GM13976 (cell line): ENCODE measurements around the gene CAV2.

ENCODE experiments used
- DNase-seq: peaks from one replicate; pipeline ENCODE4 v3.0.0; 2012; ENCODE audit warnings: low spot score
- in situ Hi-C: fragments of 300-500 bp; cut with MboI; formaldehyde crosslinking; loops from one replicate; pipeline ENCODE4 v1.12.0; 2022; ENCODE audit warnings: low sequenced_read_pairs, mixed read lengths, inconsistent platforms; ENCODE audit not compliant: unreplicated experiment
- TF ChIP-seq, protein P1 (sequence below): IDR thresholded peaks from 2 replicates; pipeline ENCODE4 v1.5.1; 2012; ENCODE audit warnings: borderline replicate concordance, mild to moderate bottlenecking; ENCODE audit not compliant: insufficient read depth; ENCODE audit errors: extremely low read depth, missing control alignments, control extremely low read depth

CAV2 gene

DNA sequence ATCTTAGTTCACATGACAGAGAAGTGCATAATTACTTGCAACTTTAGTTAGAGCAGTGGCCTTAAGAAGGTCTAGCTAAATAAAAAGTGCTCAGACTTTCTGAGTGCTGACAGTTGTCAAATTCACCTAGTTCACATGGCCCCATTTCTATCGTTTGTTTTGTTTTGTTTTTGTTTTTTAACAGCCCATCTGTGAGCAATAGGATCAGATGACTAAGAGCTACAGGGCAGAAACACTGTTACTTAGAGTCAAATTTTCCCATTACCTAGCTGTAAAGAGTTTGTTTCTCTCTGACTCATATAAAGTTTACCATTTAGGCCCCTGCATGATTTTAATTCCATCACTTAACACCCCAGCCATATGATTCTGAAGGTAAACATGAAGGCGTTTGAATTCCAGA lies 44.1 kb downstream of the CAV2 start:
- in situ Hi-C loops: no loop called here
- DNase-seq: no peak
- TF ChIP-seq, protein P1, sequence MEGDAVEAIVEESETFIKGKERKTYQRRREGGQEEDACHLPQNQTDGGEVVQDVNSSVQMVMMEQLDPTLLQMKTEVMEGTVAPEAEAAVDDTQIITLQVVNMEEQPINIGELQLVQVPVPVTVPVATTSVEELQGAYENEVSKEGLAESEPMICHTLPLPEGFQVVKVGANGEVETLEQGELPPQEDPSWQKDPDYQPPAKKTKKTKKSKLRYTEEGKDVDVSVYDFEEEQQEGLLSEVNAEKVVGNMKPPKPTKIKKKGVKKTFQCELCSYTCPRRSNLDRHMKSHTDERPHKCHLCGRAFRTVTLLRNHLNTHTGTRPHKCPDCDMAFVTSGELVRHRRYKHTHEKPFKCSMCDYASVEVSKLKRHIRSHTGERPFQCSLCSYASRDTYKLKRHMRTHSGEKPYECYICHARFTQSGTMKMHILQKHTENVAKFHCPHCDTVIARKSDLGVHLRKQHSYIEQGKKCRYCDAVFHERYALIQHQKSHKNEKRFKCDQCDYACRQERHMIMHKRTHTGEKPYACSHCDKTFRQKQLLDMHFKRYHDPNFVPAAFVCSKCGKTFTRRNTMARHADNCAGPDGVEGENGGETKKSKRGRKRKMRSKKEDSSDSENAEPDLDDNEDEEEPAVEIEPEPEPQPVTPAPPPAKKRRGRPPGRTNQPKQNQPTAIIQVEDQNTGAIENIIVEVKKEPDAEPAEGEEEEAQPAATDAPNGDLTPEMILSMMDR: no peak

DNA sequence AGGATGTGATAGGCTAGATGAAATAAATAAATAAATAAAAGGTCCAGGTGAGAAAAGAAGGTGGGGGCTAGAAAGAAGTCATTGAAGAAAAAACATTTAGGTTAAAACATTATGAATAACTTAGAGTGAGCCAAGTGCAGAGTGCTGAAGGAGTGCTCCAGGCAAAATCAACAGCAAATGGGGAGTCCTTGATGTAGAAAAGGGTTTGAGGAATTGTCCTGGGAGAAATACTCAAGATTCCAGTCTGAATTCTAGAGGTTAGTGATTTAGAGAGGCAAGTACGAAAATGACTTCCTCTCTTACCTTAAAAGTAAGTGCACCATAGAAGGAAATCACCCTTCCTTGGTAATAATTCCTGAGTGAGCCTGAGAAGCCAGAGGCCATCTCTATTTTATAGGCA lies 44.9 kb downstream of the CAV2 start:
- DNase-seq: no peak
- TF ChIP-seq, protein P1: no peak
- in situ Hi-C loops: no loop called here

DNA sequence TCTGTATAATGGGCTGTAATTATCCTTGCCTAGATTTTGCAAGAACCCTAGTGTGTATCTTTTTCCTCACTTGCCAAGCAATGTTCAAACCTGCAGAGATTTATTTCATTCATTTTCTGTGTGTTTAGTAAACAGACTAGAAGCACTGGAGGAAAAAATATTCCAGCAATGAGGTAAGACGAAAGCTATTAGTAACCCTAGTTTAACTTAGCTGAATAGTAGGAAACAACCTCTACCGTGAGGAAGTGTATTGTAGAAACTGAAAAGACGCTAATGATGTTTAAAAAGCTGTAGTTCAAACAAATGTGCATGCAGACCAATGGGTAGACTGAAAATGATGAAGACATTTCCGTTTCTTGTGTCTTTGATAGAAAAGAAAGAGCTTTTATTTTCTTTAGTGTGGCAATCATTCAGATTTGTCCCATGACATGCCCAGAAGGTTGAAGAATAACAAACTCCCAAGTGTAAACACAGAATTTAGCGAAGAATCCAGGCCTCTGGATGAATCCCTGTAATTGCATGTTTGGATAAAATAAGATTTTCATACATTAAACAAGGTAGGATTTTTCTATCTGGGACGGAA lies 46.0 kb downstream of the CAV2 start:
- no peak for DNase-seq
- TF ChIP-seq, protein P1: no peak
- in situ Hi-C loops: no loop called here

DNA sequence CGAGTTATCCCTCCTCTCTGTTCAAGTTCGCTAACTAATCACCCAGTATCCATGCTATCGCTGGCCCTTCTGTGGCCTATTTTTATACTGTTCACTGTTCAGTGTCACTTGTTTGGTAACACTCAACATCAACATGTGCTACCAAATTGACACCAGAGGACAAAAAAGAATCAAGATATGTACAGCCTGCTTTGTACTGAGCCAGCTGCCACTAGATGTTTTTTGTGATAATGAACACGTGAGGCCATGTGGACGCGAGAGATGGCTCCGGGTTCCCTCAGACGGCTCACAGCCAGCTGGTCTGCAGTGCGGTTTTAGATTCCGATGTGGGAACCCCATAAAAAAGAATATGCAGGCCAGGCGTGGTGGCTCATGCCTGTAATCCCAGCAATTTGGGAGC lies 46.5 kb downstream of the CAV2 start:
- in situ Hi-C loops: no loop called here
- DNase-seq: no peak
- TF ChIP-seq, protein P1: no peak

DNA sequence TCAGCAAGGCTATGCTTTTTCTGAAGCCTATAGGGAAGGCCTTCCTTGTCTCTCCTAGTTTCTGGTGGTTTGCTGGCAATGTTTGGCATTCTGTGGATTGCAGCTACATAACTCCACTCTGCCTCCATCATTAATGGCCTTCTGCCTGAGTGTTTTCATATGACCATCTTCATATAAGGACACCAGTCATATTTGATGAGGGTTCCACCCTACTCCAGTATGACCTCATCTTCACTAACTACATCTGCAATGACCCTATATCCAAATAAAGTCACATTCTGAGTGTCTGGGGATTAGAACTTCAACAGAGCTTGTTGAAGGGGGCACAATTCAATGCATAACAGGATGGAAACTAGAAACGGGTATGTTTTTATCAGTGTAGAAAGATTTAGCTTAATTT lies 47.4 kb downstream of the CAV2 start:
- DNase-seq: no peak
- in situ Hi-C loops: no loop called here
- TF ChIP-seq, protein P1: no peak

DNA sequence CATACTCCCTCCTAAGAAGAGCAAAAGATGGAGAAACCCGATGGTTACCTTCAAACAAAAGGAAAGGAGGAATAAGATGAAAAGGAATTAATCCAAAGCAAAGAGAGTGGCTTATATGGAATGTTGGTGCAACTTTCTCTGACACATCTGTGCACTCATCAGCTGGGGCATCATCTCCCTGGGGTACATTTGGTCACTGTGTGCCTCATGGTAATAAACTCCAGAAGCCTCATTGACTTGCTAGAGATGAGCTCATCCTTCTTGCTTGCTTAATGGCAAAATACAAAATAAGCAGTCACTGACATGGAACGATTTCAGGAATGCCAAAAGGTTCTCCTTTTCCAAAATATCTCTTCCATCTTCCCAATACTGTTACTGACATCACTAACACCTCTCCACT lies 47.8 kb downstream of the CAV2 start:
- no peak for DNase-seq

More for the DNA sequence above, 47.8 kb downstream of the CAV2 start:
- in situ Hi-C loops: no loop called here
- TF ChIP-seq, protein P1: no peak
